LNCaP clone FGC (cell line): ENCODE measurements around the gene UNCX.
"Not testable (repeated sequence)": the region's sequence is repeated elsewhere in the genome, so short reads cannot be mapped to it uniquely, and the experiment has no call there.

ENCODE experiments used
- DNase-seq: peaks from one replicate; pipeline ENCODE4 v3.0.0-alpha.2; 2011; ENCODE audit warnings: low read depth
- H3K4me3 ChIP-seq: 2 replicates; pipeline ENCODE4 v1.5.1; 2011; ENCODE audit warnings: mild to moderate bottlenecking, low read depth, low read length, control low read depth
- CTCF ChIP-seq: IDR thresholded peaks from 2 replicates; pipeline ENCODE4 v1.5.1; 2012; ENCODE audit warnings: mild to moderate bottlenecking; ENCODE audit not compliant: control insufficient read depth, insufficient read depth; ENCODE audit errors: extremely low read depth

Gene UNCX

GRCh38 chr7:1232623-1233332 is at the start of gene UNCX:
TSS of gene UNCX (plus strand) at chr7:1232872. CDS start at chr7:1233018, 146 bp downstream.
- no peak within 1 kb of the TSS for H3K4me3 ChIP-seq
- no peak for DNase-seq
- TF ChIP-seq CTCF = no peak

- TF ChIP-seq CTCF = no peak
- DNase-seq = no peak
- H3K4me3 ChIP-seq = no peak overlapping the region
Measured at GRCh38 chr7:1187127-1187526, 45.5 kb upstream of the UNCX start.

- DNase-seq = no peak
Measured at GRCh38 chr7:1188720-1189294, 43.9 kb upstream of the UNCX start.

GRCh38 chr7:1189986-1190772 is 42.5 kb upstream of the UNCX start:
- no peak overlapping the region for H3K4me3 ChIP-seq
- no peak for TF ChIP-seq CTCF

More at GRCh38 chr7:1188720-1189294, 43.9 kb upstream of the UNCX start:
- TF ChIP-seq CTCF = no peak
- H3K4me3 ChIP-seq = no peak overlapping the region

GRCh38 chr7:1192171-1192676 is 40.4 kb upstream of the UNCX start:
- no peak for DNase-seq
- H3K4me3 ChIP-seq = no peak overlapping the region
- TF ChIP-seq CTCF = no peak

More at GRCh38 chr7:1189986-1190772, 42.5 kb upstream of the UNCX start:
- no peak for DNase-seq

- no peak for DNase-seq
- peak; percentile 94 for TF ChIP-seq CTCF
Measured at GRCh38 chr7:1193593-1194424, 38.9 kb upstream of the UNCX start.

GRCh38 chr7:1196441-1196840 is 36.2 kb upstream of the UNCX start:
- not testable (repeated sequence) for DNase-seq, H3K4me3 ChIP-seq

More at GRCh38 chr7:1193593-1194424, 38.9 kb upstream of the UNCX start:
- no peak overlapping the region for H3K4me3 ChIP-seq
